GM18517 (cell line): ENCODE data around the gene DNASE1.
A peak's percentile ranks its signal among the peaks of the same experiment; 100 is the strongest.
"Not testable (repeated sequence)": the region's sequence is repeated elsewhere in the genome, so short reads cannot be mapped to it uniquely, and the experiment has no call there.

Experiments
- ATAC-seq: cut with Tn5 transposase; IDR thresholded peaks from one replicate; pipeline ENCODE4 v1.9.1; 2021; ENCODE audit warnings: mild to moderate bottlenecking, moderate library complexity; ENCODE audit not compliant: unreplicated experiment

The DNASE1 gene

GRCh38 chr16:3654249-3654991 lies at the start of gene DNASE1:
TSS of gene DNASE1 (plus strand) at chr16:3654691. CDS start at chr16:3655374, 683 bp downstream.
- no peak for ATAC-seq

DNA sequence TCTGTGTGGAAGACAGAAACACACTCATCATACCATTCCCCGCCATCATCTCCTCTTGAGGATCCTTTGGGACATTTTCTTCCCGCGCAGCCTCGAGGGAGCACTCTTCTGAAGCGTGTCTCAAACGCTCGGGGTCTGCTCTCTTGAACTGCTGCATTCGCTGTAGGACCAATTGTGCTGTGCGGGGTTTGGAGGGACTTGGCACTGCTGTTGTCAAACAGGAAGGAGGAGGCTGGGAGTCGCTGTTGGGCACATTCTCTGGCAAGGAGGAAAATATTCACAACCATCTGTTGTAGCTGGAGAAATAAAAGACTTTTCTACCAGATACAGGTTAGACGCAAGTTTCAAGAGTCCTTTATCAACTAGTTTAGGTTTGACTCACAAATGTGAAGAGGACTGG lies 48.0 kb upstream of the DNASE1 start:
- no peak for ATAC-seq

DNA sequence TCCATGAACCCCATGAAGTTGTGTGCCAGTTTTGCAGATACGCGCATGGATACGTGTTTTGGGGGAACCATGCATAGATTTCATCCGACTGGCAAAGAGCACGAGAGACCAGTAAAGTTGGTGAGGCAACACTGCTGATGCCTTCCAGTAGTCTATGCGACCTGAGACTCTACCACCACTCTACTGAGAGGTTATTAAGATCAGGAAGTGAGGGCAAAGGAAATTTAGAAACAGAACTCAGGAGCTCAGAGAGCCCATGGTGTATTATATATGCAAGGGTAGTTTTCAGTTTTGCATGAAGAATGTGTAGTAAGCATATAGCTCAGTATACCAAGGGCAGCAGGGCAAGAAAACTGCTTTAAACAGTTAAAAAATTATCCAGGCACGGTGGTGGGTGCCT lies 47.3 kb upstream of the DNASE1 start:
- ATAC-seq: no peak

DNA sequence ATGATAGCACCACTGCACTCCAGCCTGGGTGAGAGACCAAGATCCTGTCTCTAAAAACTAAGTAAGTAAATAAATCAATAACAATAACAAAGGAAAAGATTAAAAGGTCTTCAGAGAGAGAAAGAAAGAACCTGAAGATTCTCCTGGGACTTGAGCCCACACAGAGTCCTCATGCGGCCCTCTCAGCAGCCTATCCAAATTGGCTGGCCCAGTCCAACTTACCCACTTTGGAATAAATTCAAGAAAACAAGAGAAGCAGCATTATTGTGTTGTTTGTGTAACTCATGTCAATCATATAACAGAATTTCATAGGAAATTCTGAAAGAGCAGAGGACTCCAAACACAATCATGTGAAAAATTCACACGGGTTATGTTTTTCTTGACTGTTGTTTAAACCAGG lies 46.9 kb upstream of the DNASE1 start:
- no peak for ATAC-seq

GRCh38 chr16:3608069-3608468 lies 46.4 kb upstream of the DNASE1 start:
- no peak for ATAC-seq

DNA sequence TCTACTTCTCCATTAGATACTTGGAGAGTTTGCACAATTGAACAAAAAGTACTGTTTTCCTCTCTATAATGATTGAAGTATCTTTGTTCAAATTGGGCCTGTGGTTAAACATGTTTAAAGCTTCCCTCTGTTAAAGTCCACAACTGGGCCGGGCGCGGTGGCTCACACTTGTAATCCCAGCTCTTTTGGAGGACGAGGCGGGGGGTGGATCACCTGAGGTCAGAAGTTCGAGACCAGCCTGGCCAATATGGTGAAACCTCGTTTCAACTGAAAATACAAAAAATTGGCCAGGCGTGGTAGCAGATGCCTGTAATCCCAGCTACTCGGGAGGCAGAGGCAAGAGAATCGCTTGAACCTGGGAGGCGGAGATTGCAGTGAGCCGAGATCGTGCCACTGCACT lies 45.5 kb upstream of the DNASE1 start:
- ATAC-seq: not testable (repeated sequence)

GRCh38 chr16:3609895-3610697 lies 44.4 kb upstream of the DNASE1 start:
- no peak for ATAC-seq

DNA sequence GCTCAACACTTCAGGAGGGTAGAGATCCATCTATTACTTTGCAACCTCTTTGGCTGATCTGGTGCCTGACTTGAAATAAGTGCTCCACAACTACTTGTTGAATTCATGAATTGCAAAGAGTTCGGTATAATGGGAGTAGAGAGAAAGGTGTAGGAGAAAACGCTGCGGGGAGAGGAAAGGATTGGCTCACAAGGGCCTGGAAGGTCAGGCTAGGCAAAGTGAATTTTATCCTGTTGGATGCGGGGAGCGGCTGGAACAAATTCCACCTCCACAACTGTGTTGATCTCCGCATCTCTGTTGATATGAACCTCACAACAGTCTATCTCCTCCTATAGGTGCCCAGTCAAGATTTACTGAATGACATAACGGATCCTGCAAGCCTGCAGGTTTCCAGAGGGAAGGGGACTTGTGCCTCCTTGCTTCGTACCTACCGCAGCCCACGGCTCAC lies 43.8 kb upstream of the DNASE1 start:
- no peak for ATAC-seq

- peak; percentile 70 for ATAC-seq
Observed at GRCh38 chr16:3611146-3611975, 43.1 kb upstream of the DNASE1 start, which contains the start of gene SLX4. TSS of gene SLX4 (minus strand) at chr16:3611606. CDS start at chr16:3608964, 2,642 bp downstream.

DNA sequence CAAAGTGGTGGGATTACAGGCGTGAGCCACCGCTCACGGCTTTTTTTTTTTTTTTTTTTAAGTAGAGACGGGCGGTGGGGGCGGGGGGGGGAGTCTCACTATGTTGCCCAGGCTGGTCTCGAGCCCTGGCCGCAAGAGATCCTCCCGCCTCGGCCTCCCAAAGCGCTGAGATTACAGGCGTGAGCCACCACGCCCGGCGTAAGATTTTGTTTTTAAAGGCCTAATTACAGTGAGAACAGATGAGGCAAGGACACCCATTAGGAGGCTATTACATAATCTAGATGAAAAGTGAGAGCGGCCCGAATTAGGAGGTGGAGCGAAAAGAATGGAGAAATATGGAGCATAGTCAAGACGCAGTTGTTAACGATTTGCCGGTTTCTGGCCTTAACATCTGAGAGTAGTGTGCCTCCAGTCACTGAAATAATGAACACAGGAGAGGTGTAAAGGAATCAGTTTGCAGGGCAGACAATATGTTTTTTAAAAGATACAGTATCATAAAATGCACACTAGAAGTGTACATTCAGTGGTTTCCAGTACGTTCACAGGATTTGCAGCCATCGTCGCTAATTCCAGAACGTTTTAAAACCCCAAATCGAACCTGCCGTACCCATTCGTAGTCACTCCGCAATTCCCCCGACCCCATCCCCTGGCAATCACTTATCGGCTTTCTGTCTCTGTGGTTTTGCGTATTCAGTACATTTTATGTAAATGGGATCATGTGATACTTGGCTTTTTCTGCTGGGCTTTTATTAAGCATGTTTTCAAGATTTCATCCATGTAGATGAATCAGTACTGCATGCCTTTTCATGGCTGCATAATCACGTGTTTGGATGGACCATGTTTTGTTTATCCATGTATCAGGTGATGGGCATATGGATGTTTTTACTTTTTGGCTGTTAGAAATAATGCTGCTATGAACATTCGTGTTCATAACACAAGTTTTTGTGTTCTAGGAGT lies 41.7 kb upstream of the DNASE1 start:
- no peak for ATAC-seq

DNA sequence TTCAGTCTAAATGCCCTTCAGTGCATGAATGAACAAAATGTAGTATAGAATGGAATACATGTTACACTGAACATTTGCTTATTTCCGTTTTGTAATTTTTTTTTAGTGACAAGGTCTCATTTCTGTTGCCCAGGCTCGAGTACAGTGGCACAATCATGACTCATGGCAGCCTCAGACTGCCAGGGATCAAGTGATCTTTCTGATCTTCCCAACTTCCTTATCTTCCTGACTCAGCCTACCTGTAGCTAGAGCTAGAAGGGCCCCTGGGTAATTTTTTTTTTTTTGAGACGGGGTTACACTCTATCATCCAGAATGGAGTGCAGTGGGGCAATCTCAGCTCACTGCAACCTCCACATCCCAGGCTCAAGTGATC lies 35.7 kb upstream of the DNASE1 start:
- ATAC-seq: no peak

DNA sequence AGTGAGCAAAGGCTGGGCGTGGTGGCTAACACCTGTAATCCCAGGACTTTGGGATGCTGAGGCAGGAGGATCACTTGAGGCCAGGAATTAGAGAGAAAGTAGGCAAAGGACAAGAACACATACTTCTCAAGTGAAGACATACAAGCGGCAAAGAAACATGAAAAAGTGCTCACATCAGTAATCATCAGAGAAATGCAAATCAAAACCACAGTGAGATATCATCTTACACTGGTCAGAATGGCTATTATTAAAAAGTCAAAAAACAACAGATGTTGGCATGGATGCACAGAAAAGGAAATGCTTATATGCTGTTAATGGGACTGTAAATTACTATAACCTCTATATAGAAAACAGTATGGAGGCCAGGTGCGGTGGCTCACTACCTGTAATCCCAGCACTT lies 30.8 kb upstream of the DNASE1 start:
- no peak for ATAC-seq

GRCh38 chr16:3625331-3625730 lies 29.2 kb upstream of the DNASE1 start:
- ATAC-seq: no peak

GRCh38 chr16:3625911-3626732 lies 28.4 kb upstream of the DNASE1 start:
- peak; percentile 61 for ATAC-seq

DNA sequence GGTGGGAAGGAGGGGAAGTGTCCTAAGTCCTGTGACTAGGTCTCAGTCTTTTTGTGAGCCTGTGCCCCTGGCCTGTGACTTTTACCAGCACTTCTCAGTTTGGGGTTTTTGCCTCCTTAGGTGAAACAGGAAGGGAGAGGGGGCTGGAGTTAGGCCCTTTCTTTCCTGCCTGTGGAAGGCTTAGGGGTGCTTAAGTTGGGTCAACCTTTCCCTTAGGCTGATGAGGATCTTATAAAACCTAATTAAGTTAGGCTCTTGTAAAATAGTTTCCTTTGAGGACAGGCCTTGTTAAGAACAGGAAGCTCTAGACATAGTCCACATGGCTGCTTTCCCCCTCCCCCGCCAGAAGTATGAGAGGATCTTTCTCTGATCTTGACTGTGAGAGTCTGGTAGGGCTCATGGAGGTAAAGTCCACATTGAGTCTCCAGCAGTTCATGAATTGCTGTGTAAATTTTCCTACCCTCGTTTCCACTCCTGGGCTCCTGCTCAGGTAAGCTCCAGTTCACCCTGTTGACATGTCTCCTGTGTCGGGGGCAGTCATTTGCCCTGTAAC lies 17.0 kb upstream of the DNASE1 start:
- no peak for ATAC-seq

DNA sequence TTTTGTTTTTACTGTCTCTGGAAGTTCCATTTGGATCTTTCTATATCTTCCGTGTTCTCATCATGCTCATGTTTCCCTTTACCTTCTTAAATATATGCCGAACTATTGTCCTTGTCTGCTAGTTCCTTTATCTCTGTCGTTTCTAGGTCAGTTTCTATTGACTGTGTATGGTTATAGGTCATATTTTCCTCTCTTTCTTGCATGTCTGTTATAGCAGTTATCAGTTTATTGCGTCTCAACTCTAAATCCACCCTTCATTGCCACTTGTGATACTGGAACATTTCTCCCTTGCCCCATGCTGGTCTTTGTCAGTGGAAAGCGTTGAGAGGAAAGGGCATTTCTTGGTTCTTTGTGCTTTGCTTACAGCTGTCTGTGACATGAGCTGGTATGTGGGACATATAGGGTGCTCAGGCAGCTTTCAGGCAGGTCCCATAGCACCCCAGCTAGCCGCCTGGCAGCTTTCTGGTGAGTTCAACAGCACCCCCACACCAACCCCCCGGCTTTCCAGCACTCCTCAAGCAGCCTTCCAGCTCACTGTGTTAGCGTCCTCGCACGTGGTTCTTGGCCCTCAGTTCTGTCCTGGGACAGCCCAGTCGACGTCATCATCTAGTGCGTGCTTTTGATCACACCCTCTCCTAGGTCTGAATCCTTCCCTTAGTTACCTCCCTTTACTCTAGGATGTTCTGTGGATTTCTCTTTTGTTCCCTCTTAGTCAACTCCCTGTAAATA lies 15.4 kb upstream of the DNASE1 start:
- no peak for ATAC-seq

DNA sequence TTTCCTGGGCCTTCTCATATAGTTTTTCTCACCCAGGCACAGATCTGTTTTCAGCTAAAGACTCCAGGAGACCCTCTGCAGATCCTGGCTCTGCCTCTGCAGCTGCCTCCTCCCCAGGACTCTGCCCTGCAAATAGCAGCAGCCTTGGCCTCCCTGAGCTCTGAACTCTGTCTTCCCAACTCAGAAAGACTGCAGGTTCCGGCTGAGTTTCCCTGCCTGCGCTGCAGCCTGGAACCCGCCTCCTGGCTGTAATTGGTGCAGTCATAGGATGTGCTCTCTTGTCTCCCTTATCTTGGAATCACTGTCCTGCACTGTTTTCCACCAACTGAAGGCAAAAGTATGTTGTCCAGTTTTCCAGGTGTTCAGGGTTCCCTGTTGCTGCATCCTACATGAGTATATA lies 14.3 kb upstream of the DNASE1 start:
- ATAC-seq: no peak
